Neural cell (in vitro differentiated cells): ENCODE results near the gene PRR5L.

ENCODE experiments used
- CTCF ChIP-seq: fragments of 450-650 bp; IDR thresholded peaks from 2 replicates; pipeline ENCODE4 v1.5.1; 2014; ENCODE audit warnings: antibody characterized with exemption, mild to moderate bottlenecking, moderate library complexity; ENCODE audit not compliant: poor library complexity, severe bottlenecking
- EP300 ChIP-seq: fragments of 450-650 bp; conservative IDR thresholded peaks from 2 replicates; pipeline ENCODE4 v1.6.1; 2014; ENCODE audit warnings: antibody characterized with exemption, mild to moderate bottlenecking, moderate library complexity; ENCODE audit not compliant: poor library complexity, severe bottlenecking
- EZH2 ChIP-seq: fragments of 200-600, 300-800 bp; shearing (Covaris generic), sonication (generic); IDR thresholded peaks from 2 replicates; pipeline ENCODE4 v1.6.1; 2014; ENCODE audit warnings: antibody characterized with exemption, low read length, borderline replicate concordance, mild to moderate bottlenecking; ENCODE audit not compliant: insufficient read depth, poor library complexity, severe bottlenecking
- MXI1 ChIP-seq: fragments of 450-650 bp; conservative IDR thresholded peaks from 2 replicates; pipeline ENCODE4 v1.6.1; 2014; ENCODE audit warnings: antibody characterized with exemption, mild to moderate bottlenecking; ENCODE audit not compliant: poor library complexity, severe bottlenecking
- POLR2AphosphoS5 ChIP-seq: IDR thresholded peaks from 2 replicates; pipeline ENCODE4 v1.6.1; 2012
- RAD21 ChIP-seq: fragments of 450-650 bp; conservative IDR thresholded peaks from 2 replicates; pipeline ENCODE4 v1.6.1; 2014; ENCODE audit warnings: antibody characterized with exemption, mild to moderate bottlenecking, moderate library complexity
- REST ChIP-seq: IDR thresholded peaks from 2 replicates; pipeline ENCODE4 v1.6.1; 2012; ENCODE audit warnings: borderline replicate concordance
- SMC3 ChIP-seq: fragments of 450-650 bp; conservative IDR thresholded peaks from 2 replicates; pipeline ENCODE4 v1.6.1; 2014; ENCODE audit warnings: antibody characterized with exemption, mild to moderate bottlenecking, moderate library complexity; ENCODE audit not compliant: poor library complexity
- TAF1 ChIP-seq: IDR thresholded peaks from 2 replicates; pipeline ENCODE4 v1.6.1; 2012; ENCODE audit warnings: low read depth

GRCh38 chr11:36507824-36508489, 211.9 kb downstream of the PRR5L start:
- TF ChIP-seq EZH2 (no peak), TAF1 (no peak), CTCF (no peak), MXI1 (no peak), POLR2AphosphoS5 (no peak), RAD21 (no peak), SMC3 (no peak), EP300 (no peak), REST (no peak)
